Measurements from ENCODE around the gene RALGPS1.

The RALGPS1 gene

GRCh38 chr9:127093319-127094020 is 178.9 kb downstream of the RALGPS1 start:
- DNase-seq, result no peak

- DNase-seq, result peak in 2 of 58 donors; percentile 15 to 22
Measured at GRCh38 chr9:127095411-127095810, 180.8 kb downstream of the RALGPS1 start.

DNA sequence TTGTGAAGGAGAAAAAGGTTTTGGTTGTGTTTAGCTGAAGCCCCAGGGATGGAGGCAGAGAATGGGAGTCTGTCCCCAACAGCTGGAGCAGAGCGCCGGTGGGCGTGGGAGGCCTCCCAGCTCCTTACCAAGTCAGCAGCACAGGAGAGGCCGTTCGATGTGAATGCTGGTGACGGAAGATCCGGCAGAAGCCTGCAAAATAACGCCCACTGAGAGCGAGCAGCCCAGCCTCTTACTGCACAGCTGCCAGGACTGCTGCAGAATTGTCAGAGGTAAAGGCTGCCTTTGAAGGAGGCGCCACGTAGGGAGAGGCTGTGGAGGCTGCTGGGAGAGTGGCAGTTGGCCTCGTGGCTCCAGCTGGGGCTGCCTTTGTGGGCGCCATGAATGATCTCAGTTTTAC is 181.6 kb downstream of the RALGPS1 start:
- DNase-seq, result peak in 14 of 58 donors; percentile 25 to 44 (median 30)

GRCh38 chr9:127097683-127098082 is 183.1 kb downstream of the RALGPS1 start:
- no peak for DNase-seq

DNA sequence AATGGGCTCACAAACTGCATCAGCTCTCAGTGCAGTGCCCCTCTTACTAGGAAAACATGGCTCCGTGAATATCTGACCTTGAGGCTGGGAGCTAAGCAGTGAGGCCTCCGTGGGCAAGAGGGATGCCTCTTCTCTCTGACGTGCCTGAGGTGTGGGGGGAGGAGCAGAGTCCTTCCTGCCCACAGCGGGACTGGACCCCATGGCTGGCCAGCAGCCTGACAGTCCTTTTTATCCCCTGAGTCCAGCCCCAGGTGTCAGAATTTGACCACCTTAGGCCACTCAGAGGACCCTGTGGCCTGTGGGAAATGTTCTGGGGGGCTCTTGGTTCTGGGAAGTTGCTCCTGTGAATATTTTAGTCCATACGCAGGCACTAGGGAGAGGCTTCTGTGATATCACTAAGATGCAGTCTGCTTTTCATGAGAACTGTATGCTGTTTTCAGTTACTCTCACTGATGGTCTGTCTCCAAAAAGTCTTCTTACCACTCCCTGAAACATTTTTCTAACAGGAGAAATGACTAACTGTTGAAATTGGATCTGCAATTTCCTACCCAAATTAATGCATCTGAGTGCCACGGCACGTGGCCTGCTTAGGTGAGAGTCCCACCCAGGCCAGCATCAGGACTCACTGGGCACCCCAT is 184.5 kb downstream of the RALGPS1 start:
- DNase-seq, result no peak

GRCh38 chr9:127099664-127100063 is 185.1 kb downstream of the RALGPS1 start:
- no peak for DNase-seq

GRCh38 chr9:127102176-127102575 is 187.6 kb downstream of the RALGPS1 start:
- DNase-seq, result no peak

- DNase-seq, result no peak
Measured at GRCh38 chr9:127102788-127103187, 188.2 kb downstream of the RALGPS1 start.

- DNase-seq, result no peak
Measured at GRCh38 chr9:127104581-127105311, 190.2 kb downstream of the RALGPS1 start.

DNA sequence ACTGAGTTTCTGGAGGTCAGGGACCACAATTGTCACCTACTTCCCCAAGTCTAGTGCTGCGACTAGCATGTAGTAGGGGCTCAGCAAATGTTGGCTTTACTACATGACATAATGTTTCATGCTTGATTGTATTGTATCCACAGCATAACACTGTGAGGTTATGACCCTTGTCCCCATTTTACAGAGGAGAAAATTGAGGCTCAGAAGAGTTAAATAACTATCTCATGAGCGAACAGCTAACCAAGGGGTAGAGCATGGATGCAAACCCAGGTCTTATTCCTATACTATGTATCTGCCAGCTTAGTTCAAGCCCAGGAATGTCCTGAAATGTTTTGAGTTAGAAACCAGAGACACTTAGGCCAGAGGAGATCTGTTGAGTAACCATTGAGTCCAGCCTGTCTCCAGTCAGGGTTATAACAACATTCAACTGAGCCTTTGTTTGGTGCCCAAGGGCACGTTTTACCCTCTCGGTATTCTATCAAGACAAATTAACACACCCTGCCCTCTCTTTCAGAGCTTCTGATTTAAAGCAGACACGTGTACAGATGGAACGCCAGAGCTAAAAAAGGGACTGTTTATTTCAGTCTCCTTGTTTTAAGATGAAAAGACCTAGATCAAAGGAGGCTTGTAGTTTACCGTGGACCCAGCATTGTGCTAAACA is 191.4 kb downstream of the RALGPS1 start:
- DNase-seq, result no peak

DNA sequence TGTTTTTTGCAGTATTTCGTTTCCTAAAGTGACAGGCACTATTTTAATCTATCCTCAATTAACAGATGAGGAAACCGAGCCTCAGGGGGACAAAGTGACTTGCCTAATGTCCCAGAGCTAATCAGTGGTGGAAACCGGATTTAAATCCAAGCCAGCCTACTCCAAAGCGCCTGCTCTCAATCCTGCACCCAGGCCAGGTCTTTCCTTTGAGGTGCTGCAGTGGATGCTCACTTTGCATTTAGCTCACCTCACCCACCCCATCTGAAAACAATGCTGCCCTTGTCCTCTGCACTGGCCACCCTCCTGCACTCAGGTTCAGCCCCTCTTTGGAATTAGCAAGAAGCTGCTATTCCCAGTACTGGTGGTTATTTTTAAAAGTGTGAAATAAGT is 191.9 kb downstream of the RALGPS1 start:
- DNase-seq, result no peak

DNA sequence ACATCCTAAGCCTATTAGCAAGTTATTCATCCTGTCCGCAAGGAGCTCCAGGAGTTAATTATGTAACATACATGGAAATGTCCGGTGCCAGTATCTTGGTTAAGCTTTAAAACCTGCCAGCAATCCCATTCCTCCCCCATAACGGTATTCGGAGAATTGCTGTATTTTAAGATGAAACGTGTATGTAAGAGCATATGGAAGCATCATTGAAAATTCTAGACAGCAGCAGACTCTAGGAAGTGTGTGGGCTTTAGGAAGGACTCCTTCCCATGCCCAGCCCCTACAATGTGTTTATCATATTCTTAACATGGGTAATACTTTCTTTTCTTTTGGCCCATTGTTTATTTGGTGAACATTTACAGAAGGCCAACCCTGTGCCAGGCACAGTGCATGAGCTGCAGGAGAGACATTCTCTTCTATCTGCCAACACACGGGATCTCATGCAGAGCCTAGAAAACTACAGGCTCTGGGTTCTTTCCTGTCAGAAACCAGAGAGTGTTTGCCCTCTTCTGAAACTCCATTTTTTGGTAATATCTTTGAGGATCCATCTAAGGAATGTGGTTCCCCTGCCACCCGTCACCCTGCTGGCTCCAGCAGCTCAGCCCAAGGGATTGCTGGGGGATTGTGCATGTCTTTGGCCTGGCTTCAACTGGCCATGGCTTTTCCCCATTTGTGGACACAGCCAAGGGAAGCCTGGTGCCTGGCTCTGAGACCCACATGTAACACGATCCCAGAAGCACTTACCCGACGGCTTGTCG is 192.8 kb downstream of the RALGPS1 start:
- peak in 6 of 58 donors; percentile 20 to 46 (median 40) for DNase-seq

DNA sequence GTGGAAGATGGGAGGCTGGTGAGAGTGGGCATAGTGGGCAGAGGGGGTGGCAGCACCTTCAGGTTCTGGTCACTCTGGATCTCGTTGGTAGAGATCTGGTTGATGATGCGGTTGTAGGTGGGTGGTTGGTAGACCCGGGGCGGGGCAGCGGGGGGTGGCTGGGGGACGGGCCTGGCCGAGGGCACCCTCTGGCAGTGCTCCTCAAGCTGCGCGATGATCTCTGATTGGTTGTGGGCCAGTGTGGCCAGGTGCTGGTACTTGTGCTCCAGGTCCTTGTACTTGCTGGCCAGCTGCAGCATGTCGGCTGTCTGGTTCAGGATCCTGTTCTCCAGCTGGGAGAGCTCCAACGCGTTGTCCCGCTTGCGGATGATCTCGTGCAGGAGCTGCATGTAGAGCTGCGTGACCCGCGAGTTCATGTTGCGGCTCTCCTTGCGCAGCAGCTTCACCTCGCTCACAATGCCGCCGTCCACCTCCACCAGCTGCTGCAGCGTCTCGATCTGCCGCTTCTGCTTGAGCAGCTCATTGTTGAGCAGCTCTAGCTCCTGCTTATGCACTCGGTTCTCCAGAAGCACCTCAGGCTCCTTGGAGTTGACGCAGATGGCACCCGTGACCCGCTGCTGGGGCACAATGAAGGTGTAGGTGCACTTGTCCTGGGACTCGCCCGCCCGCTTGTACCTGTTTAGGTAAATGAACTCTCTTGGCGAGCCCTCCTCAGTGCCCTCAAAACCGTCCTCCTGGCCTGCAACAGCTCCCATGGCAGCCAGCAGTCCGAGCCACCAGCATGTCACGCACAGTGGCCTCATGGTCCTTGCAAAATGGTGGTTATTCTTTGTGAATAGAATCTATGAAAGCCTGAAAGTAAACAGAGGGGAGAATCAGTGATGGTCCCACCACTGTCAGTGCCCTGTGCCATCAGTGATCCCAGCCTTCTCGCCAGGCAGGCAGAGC is 193.6 kb downstream of the RALGPS1 start:
- no peak for DNase-seq

GRCh38 chr9:127109212-127109711 is 194.7 kb downstream of the RALGPS1 start:
- no peak for DNase-seq

GRCh38 chr9:127112056-127112455 is 197.5 kb downstream of the RALGPS1 start:
- DNase-seq, result no peak

GRCh38 chr9:127112735-127113161 is 198.2 kb downstream of the RALGPS1 start:
- peak in 1 of 58 donors; percentile 42 for DNase-seq

DNA sequence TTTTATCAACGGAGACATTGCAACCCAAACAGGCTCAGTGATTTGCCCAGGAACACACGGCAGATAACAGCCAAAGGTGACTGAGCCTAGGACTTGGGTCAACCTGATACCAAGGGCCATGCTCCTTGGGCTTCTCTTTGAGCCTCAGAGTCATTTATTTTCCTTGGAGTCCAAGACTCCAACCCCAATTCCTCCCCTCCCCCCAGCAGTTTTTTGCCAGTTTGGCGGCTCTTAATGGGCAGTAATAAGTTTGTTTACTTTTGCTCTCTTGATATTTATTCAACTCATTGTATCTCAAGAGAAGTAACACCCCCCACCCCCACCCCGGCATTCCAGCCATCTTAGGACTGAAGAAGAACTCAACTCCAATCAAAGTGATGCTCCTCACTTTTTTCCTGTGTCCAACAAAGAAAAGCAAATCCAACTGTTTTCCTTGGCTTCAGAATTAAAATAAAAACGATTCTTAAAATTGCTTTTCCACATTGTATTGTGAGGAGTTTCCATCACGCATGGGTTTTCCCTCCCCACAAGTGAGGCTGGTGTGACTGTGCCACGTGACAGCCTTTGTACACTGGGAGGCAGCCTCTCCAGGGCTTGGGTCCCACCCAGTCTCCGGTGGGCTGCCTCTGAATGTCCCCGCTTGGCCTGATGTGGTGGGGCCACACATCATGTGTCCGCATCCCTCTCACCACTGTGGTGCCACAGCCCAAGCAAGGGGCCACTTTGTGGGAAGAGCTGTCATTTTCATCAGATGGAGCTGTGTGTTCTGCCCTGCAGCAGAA is 198.8 kb downstream of the RALGPS1 start:
- no peak for DNase-seq

GRCh38 chr9:127114606-127115005 is 200.0 kb downstream of the RALGPS1 start:
- DNase-seq, result peak in 2 of 58 donors; percentile 20 to 26
